SU-DHL-6 (cell line): ENCODE results near the gene HGFAC.

Experiments used
- CTCF ChIP-seq: fragments of 200-600 bp; sonication (generic); IDR thresholded peaks from one replicate; pipeline ENCODE4 v1.5.1; 2017; ENCODE audit warnings: antibody characterized with exemption, mild to moderate bottlenecking, low read length, moderate library complexity; ENCODE audit not compliant: insufficient read depth, poor library complexity, severe bottlenecking
- EZH2phosphoT487 ChIP-seq: fragments of 200-600 bp; sonication (generic), shearing (Covaris generic); conservative IDR thresholded peaks from 2 replicates; pipeline ENCODE4 v1.6.1; 2018; ENCODE audit warnings: mild to moderate bottlenecking, antibody characterized with exemption, low read length, moderate library complexity, mixed read lengths

GRCh38 chr4:3488820-3489219 is 47.1 kb downstream of the HGFAC start:
- TF ChIP-seq CTCF = no peak
- no peak for TF ChIP-seq EZH2phosphoT487
